GM23338 (cell line): ENCODE data around the gene ZNF544. TPM values are rescaled to one million over a fixed set of nuclear protein-coding genes. Genes with fewer than 3 reads are reported as not detected.

Experiments used
- ATAC-seq: fragments of 200-7000 bp; cut with Tn5 transposase; 3 replicates; pipeline ENCODE4 v1.9.1; 2020
- DNase-seq: peaks from one replicate; pipeline ENCODE4 v3.0.0-alpha.2; 2015; ENCODE audit warnings: low spot score
- H2AFZ ChIP-seq: fragments of 200-600 bp; sonication (generic); 2 replicates; pipeline ENCODE4 v1.8.0; 2016; ENCODE audit warnings: antibody characterized with exemption, mild to moderate bottlenecking, moderate library complexity
- H3F3A ChIP-seq: fragments of 200-600 bp; sonication (generic); replicated peaks from 2 replicates; pipeline ENCODE4 v1.8.0; 2017; ENCODE audit warnings: antibody characterized with exemption, mixed run types, low read depth
- H3K27ac ChIP-seq: fragments of 200-600 bp; sonication (generic); 2 replicates; pipeline ENCODE4 v1.6.1; 2016; ENCODE audit warnings: low read depth
- H3K27me3 ChIP-seq: fragments of 200-600 bp; sonication (generic); 2 replicates; pipeline ENCODE4 v1.8.0; 2016; ENCODE audit warnings: mild to moderate bottlenecking, mixed run types, moderate library complexity; ENCODE audit not compliant: insufficient read depth
- H3K36me3 ChIP-seq: fragments of 200-600 bp; sonication (generic); 2 replicates; pipeline ENCODE4 v1.8.0; 2016; ENCODE audit warnings: mild to moderate bottlenecking; ENCODE audit not compliant: insufficient read depth
- H3K4me1 ChIP-seq: fragments of 200-600 bp; sonication (generic); 2 replicates; pipeline ENCODE4 v1.8.0; 2016; ENCODE audit warnings: mild to moderate bottlenecking, moderate library complexity; ENCODE audit not compliant: insufficient read depth
- H3K4me2 ChIP-seq: fragments of 200-600 bp; sonication (generic); 2 replicates; pipeline ENCODE4 v1.7.1; 2017; ENCODE audit warnings: mixed run types
- H3K4me3 ChIP-seq: fragments of 200-600 bp; sonication (generic); 2 replicates; pipeline ENCODE4 v1.6.1; 2016; ENCODE audit warnings: mixed run types
- H3K79me2 ChIP-seq: fragments of 200-600 bp; sonication (generic); replicated peaks from 2 replicates; pipeline ENCODE4 v1.8.0; 2017; ENCODE audit warnings: mild to moderate bottlenecking; ENCODE audit not compliant: insufficient read depth
- H3K9me2 ChIP-seq: fragments of 200-600 bp; sonication (generic); 2 replicates; pipeline ENCODE4 v1.8.0; 2017; ENCODE audit not compliant: insufficient read depth
- H4K20me1 ChIP-seq: fragments of 200-600 bp; sonication (generic); replicated peaks from 2 replicates; pipeline ENCODE4 v1.8.0; 2017; ENCODE audit warnings: mild to moderate bottlenecking; ENCODE audit not compliant: insufficient read depth
- H3K27ac Mint-ChIP-seq: 2 replicates; pipeline ENCODE4 v1.8.0; 2020; ENCODE audit warnings: inconsistent platforms, mild to moderate bottlenecking, moderate library complexity, mixed read lengths
- H3K27me3 Mint-ChIP-seq: 3 replicates; pipeline ENCODE4 v1.8.0; 2022; ENCODE audit warnings: low read depth, mild to moderate bottlenecking, moderate library complexity, mixed read lengths, inconsistent platforms; ENCODE audit not compliant: insufficient read depth, poor library complexity
- H3K36me3 Mint-ChIP-seq: 3 replicates; pipeline ENCODE4 v1.8.0; 2021; ENCODE audit warnings: low read depth, mild to moderate bottlenecking, inconsistent platforms, moderate library complexity, mixed read lengths
- H3K4me1 Mint-ChIP-seq: 3 replicates; pipeline ENCODE4 v1.8.0; 2020; ENCODE audit warnings: mild to moderate bottlenecking, inconsistent platforms, mixed read lengths
- H3K4me3 Mint-ChIP-seq: 3 replicates; pipeline ENCODE4 v1.8.0; 2021; ENCODE audit warnings: moderate library complexity, mild to moderate bottlenecking, inconsistent platforms, mixed read lengths
- H3K9me3 Mint-ChIP-seq: 3 replicates; pipeline ENCODE4 v1.8.0; 2020; ENCODE audit warnings: moderate library complexity, mild to moderate bottlenecking, inconsistent platforms, mixed read lengths
- CREB1 ChIP-seq: fragments of 250-450 bp; sonication (Bioruptor Pico); IDR thresholded peaks from 2 replicates; pipeline ENCODE4 v1.5.0; 2020; ENCODE audit warnings: low read depth, mild to moderate bottlenecking, moderate library complexity
- ETS1 ChIP-seq: IDR thresholded peaks from 2 replicates; pipeline ENCODE4 v1.6.1; 2016; ENCODE audit warnings: antibody characterized with exemption
- NANOG ChIP-seq: IDR thresholded peaks from 2 replicates; pipeline ENCODE4 v1.6.1; 2016; ENCODE audit warnings: antibody characterized with exemption, borderline replicate concordance
- POLR2AphosphoS5 ChIP-seq: IDR thresholded peaks from 2 replicates; pipeline ENCODE4 v1.6.1; 2016; ENCODE audit warnings: antibody characterized with exemption, low read depth
- STAT1 ChIP-seq: IDR thresholded peaks from one replicate; pipeline ENCODE4 v1.6.1; 2016; ENCODE audit warnings: antibody characterized with exemption; ENCODE audit not compliant: unreplicated experiment
- ZNF114 ChIP-seq: fragments of 250-450 bp; sonication (Bioruptor Pico); IDR thresholded peaks from 2 replicates; pipeline ENCODE4 v1.5.0; 2020; ENCODE audit warnings: mild to moderate bottlenecking, moderate library complexity
- ZNF331 ChIP-seq: fragments of 250-450 bp; sonication (Bioruptor Pico); IDR thresholded peaks from 2 replicates; pipeline ENCODE4 v1.5.0; 2020; ENCODE audit warnings: low read depth, mild to moderate bottlenecking, moderate library complexity
- polyA plus RNA-seq: library from polyadenylated mRNA; unstranded; fragments of >200 nt; fragmentation: Nextera tagmentation; extraction: Ambion mirVana; gene quantifications from 2 replicates; pipeline ENCODE4 v1.2.1, GENCODE V29; 2016
- total RNA-seq: library from RNA; depleted of rRNA; stranded (reverse); fragments of >200 nt; shearing (Covaris generic); gene quantifications from 2 replicates; pipeline ENCODE4 v1.2.3, GENCODE V29; 2014
- TF ChIP-seq, protein P1 (sequence below), 2 experiments: fragments of 200-600 bp in 1 of 2; sonication (generic) in 1 of 2; conservative IDR thresholded peaks; 2 replicates each; pipeline versions ENCODE4 v1.5.1 to v1.6.1; 2016 to 2017; ENCODE audit warnings: antibody characterized with exemption in 2 of 2, low read depth in 2 of 2, mild to moderate bottlenecking in 2 of 2, moderate library complexity in 1 of 2
- TF ChIP-seq, protein P2 (sequence below): fragments of 250-450 bp; sonication (Bioruptor Pico); IDR thresholded peaks from 2 replicates; pipeline ENCODE4 v1.5.0; 2020; ENCODE audit warnings: mild to moderate bottlenecking, moderate library complexity

ZNF544 gene
- total and polyA plus RNA-seq, 2 experiments from 2014 or later: 29.4 to 93.9 TPM

- no peaks in the 10 kb centered on the region; the same call in 1 of the 2 replicates for H3F3A ChIP-seq
- ATAC-seq (no peak), DNase-seq (no peak)
- no peaks in the 10 kb centered on the region for H3K4me1 ChIP-seq
- H3K4me2 ChIP-seq: no peak overlapping the region
- H3K9me3 Mint-ChIP-seq: peaks cover 92% of the 10 kb centered on the region
- H3K9me2 ChIP-seq: no peaks in the 10 kb centered on the region
- TF ChIP-seq CREB1 (CRISPR knock-in tag): no peak
- TF ChIP-seq, protein P1, sequence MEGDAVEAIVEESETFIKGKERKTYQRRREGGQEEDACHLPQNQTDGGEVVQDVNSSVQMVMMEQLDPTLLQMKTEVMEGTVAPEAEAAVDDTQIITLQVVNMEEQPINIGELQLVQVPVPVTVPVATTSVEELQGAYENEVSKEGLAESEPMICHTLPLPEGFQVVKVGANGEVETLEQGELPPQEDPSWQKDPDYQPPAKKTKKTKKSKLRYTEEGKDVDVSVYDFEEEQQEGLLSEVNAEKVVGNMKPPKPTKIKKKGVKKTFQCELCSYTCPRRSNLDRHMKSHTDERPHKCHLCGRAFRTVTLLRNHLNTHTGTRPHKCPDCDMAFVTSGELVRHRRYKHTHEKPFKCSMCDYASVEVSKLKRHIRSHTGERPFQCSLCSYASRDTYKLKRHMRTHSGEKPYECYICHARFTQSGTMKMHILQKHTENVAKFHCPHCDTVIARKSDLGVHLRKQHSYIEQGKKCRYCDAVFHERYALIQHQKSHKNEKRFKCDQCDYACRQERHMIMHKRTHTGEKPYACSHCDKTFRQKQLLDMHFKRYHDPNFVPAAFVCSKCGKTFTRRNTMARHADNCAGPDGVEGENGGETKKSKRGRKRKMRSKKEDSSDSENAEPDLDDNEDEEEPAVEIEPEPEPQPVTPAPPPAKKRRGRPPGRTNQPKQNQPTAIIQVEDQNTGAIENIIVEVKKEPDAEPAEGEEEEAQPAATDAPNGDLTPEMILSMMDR (conservative IDR thresholded peaks at IDR 0.05; ENCODE audit: low read depth in 2 of 2): no peak
- no peak for TF ChIP-seq NANOG
- TF ChIP-seq STAT1: no peak
- H3K4me3 Mint-ChIP-seq: peak overlapping the region; percentile 51; the same call in 2 of the 3 replicates
- no peak overlapping the region for H2AFZ ChIP-seq
- H3K79me2 ChIP-seq: peaks cover 12% of the 10 kb centered on the region
- no peaks in the 10 kb centered on the region for H3K27me3 ChIP-seq
- H3K27ac ChIP-seq: no peak overlapping the region
- peaks cover 22% of the 10 kb centered on the region for H3K27me3 Mint-ChIP-seq
- no peaks in the 10 kb centered on the region for H3K4me1 Mint-ChIP-seq
- H3K27ac Mint-ChIP-seq: no peak overlapping the region
- H3K4me3 ChIP-seq: no peak overlapping the region
- peaks cover 99% of the 10 kb centered on the region for H3K36me3 Mint-ChIP-seq
- no peaks in the 10 kb centered on the region; the same call in 1 of the 2 replicates for H4K20me1 ChIP-seq
- peaks cover 35% of the 10 kb centered on the region for H3K36me3 ChIP-seq
Observed at GRCh38 chr19:58204566-58204965, 24.1 kb upstream of the ZNF544 start.

DNA sequence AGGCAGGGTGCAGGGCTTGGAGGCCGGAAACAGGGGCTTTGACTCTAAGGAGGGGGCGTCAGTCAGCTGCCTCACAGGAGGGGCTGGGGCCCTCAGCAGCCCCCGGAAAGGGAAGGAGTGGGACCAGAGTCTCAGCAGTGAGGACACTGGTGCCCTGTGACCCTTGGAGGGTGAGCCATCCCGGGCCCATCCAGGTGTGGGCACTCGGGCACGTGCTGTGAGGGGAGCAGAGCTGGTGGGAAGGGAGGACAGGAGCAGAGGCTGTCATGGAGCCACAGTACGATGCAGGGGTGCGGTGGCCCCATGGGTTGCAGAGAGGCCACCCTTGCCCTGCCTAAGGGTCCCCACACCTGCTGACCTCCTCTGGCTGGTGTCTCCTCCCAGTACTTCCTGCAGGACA lies 19.1 kb upstream of the ZNF544 start:
- Histone ChIP-seq H3K4me3 (no peak overlapping the region), H3K4me1 (no peaks in the 10 kb centered on the region), H3F3A (no peaks in the 10 kb centered on the region), H3K27me3 (no peaks in the 10 kb centered on the region), H3K36me3 (peaks cover 58% of the 10 kb centered on the region), H3K27ac (no peak overlapping the region), H4K20me1 (no peaks in the 10 kb centered on the region; the same call in 1 of the 2 replicates), H3K4me2 (no peak overlapping the region), H3K79me2 (peaks cover 12% of the 10 kb centered on the region), H3K9me2 (no peaks in the 10 kb centered on the region), H2AFZ (no peak overlapping the region)
- peaks cover 99% of the 10 kb centered on the region for H3K36me3 Mint-ChIP-seq
- H3K4me3 Mint-ChIP-seq: no peak overlapping the region
- peaks cover 93% of the 10 kb centered on the region for H3K9me3 Mint-ChIP-seq
- ATAC-seq (no peak), DNase-seq (no peak)
- H3K27me3 Mint-ChIP-seq: peaks cover 11% of the 10 kb centered on the region
- H3K4me1 Mint-ChIP-seq: no peaks in the 10 kb centered on the region
- H3K27ac Mint-ChIP-seq: no peak overlapping the region
- TF ChIP-seq, protein P2, sequence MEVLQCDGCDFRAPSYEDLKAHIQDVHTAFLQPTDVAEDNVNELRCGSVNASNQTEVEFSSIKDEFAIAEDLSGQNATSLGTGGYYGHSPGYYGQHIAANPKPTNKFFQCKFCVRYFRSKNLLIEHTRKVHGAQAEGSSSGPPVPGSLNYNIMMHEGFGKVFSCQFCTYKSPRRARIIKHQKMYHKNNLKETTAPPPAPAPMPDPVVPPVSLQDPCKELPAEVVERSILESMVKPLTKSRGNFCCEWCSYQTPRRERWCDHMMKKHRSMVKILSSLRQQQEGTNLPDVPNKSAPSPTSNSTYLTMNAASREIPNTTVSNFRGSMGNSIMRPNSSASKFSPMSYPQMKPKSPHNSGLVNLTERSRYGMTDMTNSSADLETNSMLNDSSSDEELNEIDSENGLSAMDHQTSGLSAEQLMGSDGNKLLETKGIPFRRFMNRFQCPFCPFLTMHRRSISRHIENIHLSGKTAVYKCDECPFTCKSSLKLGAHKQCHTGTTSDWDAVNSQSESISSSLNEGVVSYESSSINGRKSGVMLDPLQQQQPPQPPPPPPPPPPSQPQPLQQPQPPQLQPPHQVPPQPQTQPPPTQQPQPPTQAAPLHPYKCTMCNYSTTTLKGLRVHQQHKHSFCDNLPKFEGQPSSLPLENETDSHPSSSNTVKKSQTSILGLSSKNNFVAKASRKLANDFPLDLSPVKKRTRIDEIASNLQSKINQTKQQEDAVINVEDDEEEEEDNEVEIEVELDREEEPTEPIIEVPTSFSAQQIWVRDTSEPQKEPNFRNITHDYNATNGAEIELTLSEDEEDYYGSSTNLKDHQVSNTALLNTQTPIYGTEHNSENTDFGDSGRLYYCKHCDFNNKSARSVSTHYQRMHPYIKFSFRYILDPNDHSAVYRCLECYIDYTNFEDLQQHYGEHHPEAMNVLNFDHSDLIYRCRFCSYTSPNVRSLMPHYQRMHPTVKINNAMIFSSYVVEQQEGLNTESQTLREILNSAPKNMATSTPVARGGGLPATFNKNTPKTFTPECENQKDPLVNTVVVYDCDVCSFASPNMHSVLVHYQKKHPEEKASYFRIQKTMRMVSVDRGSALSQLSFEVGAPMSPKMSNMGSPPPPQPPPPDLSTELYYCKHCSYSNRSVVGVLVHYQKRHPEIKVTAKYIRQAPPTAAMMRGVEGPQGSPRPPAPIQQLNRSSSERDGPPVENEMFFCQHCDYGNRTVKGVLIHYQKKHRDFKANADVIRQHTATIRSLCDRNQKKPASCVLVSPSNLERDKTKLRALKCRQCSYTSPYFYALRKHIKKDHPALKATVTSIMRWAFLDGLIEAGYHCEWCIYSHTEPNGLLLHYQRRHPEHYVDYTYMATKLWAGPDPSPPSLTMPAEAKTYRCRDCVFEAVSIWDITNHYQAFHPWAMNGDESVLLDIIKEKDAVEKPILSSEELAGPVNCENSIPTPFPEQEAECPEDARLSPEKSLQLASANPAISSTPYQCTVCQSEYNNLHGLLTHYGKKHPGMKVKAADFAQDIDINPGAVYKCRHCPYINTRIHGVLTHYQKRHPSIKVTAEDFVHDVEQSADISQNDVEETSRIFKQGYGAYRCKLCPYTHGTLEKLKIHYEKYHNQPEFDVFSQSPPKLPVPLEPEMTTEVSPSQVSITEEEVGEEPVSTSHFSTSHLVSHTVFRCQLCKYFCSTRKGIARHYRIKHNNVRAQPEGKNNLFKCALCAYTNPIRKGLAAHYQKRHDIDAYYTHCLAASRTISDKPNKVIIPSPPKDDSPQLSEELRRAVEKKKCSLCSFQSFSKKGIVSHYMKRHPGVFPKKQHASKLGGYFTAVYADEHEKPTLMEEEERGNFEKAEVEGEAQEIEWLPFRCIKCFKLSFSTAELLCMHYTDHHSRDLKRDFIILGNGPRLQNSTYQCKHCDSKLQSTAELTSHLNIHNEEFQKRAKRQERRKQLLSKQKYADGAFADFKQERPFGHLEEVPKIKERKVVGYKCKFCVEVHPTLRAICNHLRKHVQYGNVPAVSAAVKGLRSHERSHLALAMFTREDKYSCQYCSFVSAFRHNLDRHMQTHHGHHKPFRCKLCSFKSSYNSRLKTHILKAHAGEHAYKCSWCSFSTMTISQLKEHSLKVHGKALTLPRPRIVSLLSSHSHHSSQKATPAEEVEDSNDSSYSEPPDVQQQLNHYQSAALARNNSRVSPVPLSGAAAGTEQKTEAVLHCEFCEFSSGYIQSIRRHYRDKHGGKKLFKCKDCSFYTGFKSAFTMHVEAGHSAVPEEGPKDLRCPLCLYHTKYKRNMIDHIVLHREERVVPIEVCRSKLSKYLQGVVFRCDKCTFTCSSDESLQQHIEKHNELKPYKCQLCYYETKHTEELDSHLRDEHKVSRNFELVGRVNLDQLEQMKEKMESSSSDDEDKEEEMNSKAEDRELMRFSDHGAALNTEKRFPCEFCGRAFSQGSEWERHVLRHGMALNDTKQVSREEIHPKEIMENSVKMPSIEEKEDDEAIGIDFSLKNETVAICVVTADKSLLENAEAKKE: no peak
- TF ChIP-seq ZNF331 (CRISPR knock-in tag) (no peak), CREB1 (CRISPR knock-in tag) (no peak), ZNF114 (no peak), POLR2AphosphoS5 (no peak), ETS1 (no peak)
- TF ChIP-seq, protein P1 (conservative IDR thresholded peaks at IDR 0.05; ENCODE audit: low read depth in 2 of 2): no peak
